GM18511 (cell line): ENCODE data around the gene MDH1B.
"Not testable (repeated sequence)": the region's sequence is repeated elsewhere in the genome, so short reads cannot be mapped to it uniquely, and the experiment has no call there.

Experiments used
- ATAC-seq: cut with Tn5 transposase; IDR thresholded peaks from one replicate; pipeline ENCODE4 v1.9.1; 2021; ENCODE audit warnings: mild to moderate bottlenecking, moderate library complexity; ENCODE audit not compliant: unreplicated experiment

MDH1B gene

GRCh38 chr2:206765242-206766056, at the start of gene MDH1B, which contains the start of gene FASTKD2:
MDH1B (minus strand) TSS chr2:206765328; CDS start chr2:206765271, 57 bp downstream.
FASTKD2 (plus strand) TSS chr2:206765606; CDS start chr2:206766694, 1,088 bp downstream.
- peak; percentile 94 for ATAC-seq

GRCh38 chr2:206814498-206814897, 49.4 kb upstream of the MDH1B start:
- ATAC-seq: no peak

GRCh38 chr2:206812471-206812870, 47.3 kb upstream of the MDH1B start:
- not testable (repeated sequence) for ATAC-seq

DNA sequence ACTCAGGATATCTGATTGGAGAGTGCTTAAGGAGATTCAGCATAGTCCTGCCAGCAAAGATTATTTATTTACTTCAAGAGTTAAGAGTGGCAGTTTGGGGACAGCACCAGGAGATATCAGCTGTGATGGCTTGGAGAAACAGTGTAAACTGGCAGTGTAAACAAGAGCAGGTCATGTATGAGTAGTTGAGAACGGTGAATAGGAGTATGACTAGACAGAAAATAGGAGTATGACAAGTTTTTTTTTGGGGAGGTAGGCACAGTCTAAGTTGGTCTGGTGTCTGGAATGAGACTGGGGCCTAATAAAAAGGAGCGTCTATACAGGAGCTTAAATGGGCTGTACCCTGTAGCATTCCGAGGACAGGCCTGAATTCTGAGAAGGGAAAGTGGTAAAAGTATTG, 42.5 kb upstream of the MDH1B start:
- not testable (repeated sequence) for ATAC-seq

- no peak for ATAC-seq
These were observed 40.9 kb upstream of the MDH1B start for GRCh38 chr2:206805887-206806607.

GRCh38 chr2:206804326-206804725, 39.2 kb upstream of the MDH1B start:
- no peak for ATAC-seq

GRCh38 chr2:206802654-206803514, 37.8 kb upstream of the MDH1B start:
- ATAC-seq: no peak

DNA sequence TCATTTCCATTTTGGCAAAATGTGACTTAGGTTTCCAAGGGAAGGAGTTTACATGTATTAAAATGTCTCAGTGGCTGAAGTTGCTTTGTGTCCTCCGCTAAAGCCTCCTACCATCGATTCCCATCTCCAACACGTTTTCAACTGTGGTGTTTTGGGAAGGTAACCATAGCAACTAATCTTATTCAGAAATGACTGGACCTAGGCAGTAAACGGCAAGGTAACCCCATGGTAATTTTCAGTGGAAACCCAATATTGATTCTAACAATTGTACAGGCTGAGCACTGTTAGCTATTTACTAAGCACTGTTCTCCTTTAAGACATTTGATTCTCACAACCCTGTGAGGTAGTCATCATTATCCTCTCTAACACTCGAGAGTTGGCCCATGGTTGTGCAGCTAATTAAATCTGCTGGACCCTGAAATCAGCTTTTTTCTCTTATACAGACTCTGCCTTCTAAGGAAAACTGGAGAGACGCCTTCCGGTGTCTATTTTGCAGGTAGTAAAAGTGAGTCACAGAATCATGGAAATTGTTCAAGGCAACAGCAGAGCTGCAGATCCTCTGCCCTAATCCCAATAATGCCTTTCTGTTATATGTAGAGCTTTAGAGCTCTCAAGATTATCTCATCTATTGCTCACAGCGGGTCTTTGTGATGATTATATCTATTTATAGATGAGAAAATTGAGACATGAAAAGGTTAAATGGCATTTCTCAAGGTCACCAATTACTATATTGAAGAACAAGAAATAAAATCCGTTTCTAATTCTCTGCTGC, 36.5 kb upstream of the MDH1B start:
- no peak for ATAC-seq

DNA sequence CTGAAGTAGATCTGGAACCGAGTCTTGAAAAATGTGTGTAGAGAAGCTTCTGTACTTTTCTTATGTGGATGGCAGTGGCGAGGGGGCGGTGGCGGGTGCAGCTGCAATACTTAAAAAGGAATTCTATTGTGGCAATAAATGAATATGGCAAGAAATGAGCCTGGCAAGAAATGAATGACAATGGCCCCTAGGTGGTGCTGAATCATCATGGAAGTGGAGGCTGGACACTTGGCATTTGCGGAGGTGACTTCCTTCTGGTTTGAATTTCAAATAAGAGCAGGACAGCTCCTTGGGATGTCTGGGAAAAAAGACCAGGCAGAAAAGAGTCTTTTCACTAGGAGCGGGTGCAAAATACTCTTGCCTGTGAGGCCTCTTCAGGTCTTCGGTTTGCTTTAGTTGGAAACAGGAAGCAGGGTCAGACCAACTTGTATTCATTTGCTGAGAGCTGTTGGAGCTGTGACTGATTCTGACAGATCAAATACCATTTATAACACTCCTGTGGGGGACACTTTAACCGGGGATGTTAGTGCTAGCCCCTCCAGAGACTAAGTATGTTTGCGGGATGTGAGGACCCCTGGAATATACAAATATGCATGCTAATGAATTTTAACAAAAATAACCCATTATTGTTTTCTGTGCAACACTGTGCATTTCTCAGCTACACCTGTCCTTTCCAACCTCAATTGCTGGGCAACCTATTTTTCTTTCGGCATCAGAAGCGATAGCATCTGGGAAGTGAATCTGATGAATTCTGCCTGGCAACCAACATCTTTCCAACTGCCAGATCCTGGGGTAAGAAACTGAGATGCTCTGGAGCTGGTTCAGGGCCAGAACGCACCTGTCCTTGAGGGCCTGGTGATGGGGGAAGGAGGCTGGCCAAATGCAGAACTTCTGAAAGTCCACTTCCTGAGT, 35.6 kb upstream of the MDH1B start:
- peak; percentile 68 for ATAC-seq

DNA sequence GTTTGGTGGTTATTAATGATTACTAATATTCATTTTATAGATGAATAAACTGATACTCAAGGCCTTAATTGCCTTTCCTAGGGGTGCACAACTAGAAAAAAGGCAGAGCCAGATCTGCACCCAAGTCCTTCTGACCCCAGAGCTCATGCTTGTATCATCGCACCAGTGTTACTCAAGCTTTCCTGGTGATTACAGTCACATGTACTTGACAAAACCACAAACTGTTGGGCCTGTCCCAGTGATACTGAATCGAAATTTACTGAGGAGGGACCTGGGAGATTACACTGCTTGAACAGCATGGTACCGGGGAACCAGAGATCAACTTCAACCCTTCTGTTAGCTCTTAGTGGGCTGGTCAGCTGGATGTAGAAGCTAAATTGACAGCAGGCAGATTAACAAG, 34.0 kb upstream of the MDH1B start:
- ATAC-seq: no peak

GRCh38 chr2:206798000-206798399, 32.9 kb upstream of the MDH1B start:
- peak; percentile 74 for ATAC-seq

GRCh38 chr2:206797376-206797775, 32.2 kb upstream of the MDH1B start:
- ATAC-seq: no peak

DNA sequence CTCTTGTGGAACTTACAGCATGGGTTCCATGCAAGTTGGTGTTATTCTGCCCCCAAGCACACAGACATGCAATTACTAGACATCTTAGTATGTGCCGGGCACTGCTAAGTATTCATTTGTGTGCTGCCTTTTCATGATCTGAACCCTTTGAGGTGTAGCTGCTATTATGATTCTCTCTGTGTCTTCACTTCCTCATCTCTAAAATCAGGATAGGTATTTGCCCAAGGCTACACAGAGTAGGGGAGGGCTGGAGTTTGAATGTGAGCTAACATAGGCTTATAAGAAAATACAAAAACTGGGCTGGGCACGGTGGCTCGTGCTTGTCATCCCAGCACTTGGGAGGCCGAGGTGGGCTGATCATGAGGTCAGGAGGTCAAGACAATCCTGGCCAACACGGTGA, 27.5 kb upstream of the MDH1B start:
- ATAC-seq: no peak

DNA sequence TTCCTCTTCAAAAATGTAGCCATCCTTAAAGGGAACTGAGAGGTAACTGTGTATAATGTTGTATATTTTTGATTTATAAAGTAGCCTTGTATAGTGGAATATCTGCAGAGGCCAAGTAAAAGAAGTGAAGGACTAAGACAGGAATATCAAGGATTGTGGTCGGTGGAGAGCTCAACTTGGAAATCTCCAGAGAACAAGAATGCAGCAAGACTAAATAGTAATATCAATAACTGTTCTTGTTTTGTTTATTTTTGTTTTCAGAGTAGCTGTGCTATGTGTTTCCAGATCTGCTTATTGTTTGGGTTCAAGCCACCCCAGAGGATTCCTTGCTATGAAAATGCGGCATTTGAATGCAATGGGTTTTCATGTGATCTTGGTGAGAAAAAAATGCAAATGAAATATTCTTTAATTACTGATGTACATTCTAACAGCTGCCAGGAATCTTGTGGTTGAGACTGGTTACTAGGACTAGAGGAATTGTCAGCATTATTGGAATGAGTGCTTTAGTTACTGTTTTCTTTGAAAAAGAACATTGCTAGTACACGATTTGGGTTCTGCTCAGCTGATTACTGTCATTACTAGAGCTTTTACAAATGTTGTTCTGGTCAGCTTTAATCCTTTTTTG, 25.3 kb upstream of the MDH1B start:
- no peak for ATAC-seq

DNA sequence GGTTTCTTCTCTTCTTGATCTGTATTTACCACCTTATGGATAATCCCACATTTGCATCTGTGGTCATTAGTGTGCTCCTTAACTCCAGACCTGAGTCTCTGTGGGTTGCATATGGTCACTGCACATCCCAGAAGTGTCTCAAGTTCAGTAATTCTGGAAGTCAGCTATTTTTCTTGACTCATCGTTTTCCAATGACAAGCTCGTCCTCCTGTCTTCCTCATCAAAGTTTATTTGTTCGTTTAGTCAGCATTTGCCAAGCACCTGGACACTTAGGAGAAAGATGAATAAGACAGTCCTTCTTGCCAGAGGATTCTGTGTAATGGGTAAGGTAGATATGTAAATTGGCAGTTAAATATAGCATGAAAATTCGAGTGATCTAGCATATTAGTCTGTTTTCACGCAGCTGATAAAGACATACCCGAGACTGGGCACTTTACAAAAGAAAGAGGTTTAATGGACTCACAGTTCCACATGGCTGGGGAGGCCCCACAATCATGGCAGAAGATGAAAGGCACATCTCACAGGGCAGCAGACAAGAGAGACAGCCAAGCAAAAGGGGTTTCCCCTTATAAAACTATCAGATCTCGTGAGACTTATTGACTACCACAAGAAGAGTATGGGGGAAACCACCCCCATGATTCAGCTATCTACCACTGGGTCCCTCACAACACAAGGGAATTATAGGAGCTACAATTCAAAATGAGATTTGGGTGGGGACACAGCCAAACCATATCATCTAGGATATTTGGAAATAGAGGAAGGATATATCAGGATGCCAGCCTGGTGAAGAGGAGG, 19.6 kb upstream of the MDH1B start:
- ATAC-seq: no peak

- ATAC-seq: no peak
These were observed 18.6 kb upstream of the MDH1B start for GRCh38 chr2:206783718-206784117.

DNA sequence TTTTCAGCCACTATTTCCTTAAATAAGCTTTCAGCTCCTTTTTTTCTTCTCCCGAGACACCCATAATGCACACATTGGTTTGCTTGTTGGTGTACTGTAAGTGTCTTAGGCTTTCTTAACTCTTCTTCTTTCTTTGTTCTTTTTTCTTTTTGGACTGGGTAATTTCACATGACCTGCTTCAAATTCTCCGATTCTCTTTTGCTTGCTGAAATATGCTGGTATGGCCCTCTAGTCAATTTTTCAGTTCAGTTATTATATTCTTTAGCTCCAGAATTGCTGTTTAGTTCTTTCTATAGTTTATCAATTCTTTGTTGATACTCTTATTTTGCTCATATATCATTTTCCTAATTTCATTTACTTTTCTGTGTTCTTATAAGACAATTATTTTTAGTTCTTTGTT, 15.5 kb upstream of the MDH1B start:
- no peak for ATAC-seq

GRCh38 chr2:206776432-206776831, 11.3 kb upstream of the MDH1B start:
- ATAC-seq: no peak
